SU-DHL-6 (cell line): ENCODE data around the gene CACNA1G.

Experiments
- CTCF ChIP-seq: fragments of 200-600 bp; sonication (generic); IDR thresholded peaks from one replicate; pipeline ENCODE4 v1.5.1; 2017; ENCODE audit warnings: antibody characterized with exemption, mild to moderate bottlenecking, low read length, moderate library complexity; ENCODE audit not compliant: insufficient read depth, poor library complexity, severe bottlenecking
- EZH2phosphoT487 ChIP-seq: fragments of 200-600 bp; sonication (generic), shearing (Covaris generic); conservative IDR thresholded peaks from 2 replicates; pipeline ENCODE4 v1.6.1; 2018; ENCODE audit warnings: mild to moderate bottlenecking, antibody characterized with exemption, low read length, moderate library complexity, mixed read lengths

GRCh38 chr17:50558581-50558940, 2.0 kb upstream of the CACNA1G start:
- no peak for TF ChIP-seq CTCF
- no peak for TF ChIP-seq EZH2phosphoT487
